NCI-H748 (cell line): ENCODE measurements around the gene MTERF1.
A peak's percentile ranks its signal among the peaks of the same experiment; 100 is the strongest.
"Not testable (repeated sequence)": the region's sequence is repeated elsewhere in the genome, so short reads cannot be mapped to it uniquely, and the experiment has no call there.

Source experiments
- DNase-seq: peaks from one replicate; lab custom pipeline; 2025; ENCODE audit not compliant: unreplicated experiment; lab: John Stamatoyannopoulos, UW

The MTERF1 gene

GRCh38 chr7:91880413-91881241, at the start of gene MTERF1:
TSS of gene MTERF1 (minus strand) at chr7:91880702. CDS start at chr7:91880083, 619 bp downstream.
- DNase-seq: peak; percentile 96

- DNase-seq: peak; percentile 20
Observed at GRCh38 chr7:91929463-91929862, 49.0 kb upstream of the MTERF1 start.

- DNase-seq: peak; percentile 5
Observed at GRCh38 chr7:91927912-91928311, 47.4 kb upstream of the MTERF1 start.

GRCh38 chr7:91922857-91923256, 42.4 kb upstream of the MTERF1 start:
- DNase-seq: no peak

DNA sequence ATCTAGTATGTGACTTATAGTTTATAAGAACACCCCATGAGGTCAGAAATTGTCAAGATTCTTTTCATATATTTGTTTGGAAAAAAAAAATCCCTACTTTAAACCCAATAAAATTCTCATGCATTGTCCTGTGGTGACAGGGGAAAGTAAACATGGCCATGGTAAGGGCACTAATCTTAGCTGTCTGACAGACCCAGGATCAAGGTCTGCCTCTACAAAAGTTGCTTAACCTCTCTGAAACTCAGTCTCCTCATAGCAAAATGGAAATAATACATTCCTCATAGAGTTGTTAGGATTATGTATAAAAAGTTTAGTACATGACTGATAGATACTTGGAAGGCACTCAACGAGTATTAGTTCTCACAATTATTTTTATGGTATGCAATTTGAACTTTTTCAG, 37.9 kb upstream of the MTERF1 start:
- DNase-seq: no peak

GRCh38 chr7:91916051-91916440, 35.5 kb upstream of the MTERF1 start:
- no peak for DNase-seq

GRCh38 chr7:91915401-91916050, 35.0 kb upstream of the MTERF1 start:
- no peak for DNase-seq

DNA sequence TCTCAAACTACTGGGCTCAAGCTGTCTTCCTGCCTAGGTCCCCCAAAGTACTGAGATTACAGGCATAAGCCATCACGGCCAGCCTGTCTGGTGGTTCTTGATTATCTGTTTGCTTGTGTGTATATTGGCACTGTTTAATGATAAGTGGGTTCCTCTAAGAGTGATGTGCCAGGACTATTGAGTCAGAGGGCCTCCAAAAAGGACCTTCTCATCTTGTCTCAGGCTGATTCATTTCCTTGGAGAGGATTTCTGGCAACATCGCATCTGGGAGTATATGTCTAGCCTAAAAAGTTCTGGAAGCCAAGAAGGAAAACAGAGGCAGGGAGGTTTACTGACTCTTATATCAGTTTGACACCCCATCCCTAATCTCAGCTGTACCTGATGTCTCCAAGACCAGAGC, 33.1 kb upstream of the MTERF1 start:
- no peak for DNase-seq

- no peak for DNase-seq
Observed at GRCh38 chr7:91912494-91912893, 32.0 kb upstream of the MTERF1 start.

DNA sequence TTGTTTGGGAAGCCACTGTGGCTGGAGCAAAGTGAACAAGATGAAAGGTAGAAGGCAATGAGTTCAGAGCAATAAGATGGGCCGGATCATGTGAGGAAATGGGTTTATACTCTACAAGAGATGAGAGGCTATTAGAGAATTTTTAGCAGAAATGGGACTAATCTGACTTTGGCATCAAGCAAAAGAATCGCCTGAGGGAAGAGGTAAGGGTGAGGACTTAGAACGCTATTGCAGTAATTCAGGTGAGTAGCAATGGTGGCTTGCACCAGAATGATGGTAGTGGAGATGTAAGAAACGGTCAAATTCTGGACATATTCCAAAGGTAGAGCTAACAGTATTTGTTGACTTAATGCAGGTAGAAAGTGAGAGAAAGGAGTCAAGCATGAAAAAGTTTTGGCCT, 30.6 kb upstream of the MTERF1 start:
- DNase-seq: no peak

DNA sequence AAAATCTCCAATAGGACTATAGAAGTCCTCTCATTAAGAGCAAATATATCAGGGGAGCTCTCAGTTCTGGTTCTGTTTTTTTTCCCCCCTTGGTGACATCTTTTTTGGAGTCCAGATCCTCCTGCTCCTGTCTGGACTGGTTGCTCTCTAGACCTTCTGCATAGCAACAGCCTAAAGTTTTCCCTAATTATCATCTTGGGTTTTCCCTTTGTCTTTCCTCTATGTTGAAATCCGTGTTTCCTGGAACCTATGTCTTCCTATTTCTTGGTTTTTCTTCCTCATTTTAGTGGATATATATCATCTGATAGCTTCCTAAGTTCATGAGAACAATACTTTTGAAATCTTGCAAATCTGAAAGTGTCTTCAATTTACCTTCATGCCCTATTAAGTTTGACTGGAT, 29.7 kb upstream of the MTERF1 start:
- no peak for DNase-seq

DNA sequence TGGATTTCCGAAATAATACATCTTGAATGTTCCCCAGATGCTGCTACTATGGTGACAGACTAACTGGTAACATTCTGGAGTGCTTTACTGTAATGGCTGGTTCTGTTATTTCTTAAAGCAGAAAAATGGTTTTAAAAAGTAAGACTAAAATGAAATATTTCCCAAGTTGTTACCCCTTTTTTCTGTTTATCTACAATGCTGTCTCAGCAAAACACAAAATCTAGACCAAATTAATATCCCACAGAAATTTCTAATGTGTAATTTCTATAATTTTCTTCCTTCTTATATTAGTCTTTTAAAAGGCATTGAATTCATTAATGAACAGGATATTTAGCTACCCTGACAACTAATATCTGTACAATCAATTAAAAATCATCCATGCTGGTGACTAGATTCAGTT, 19.1 kb upstream of the MTERF1 start:
- no peak for DNase-seq

DNA sequence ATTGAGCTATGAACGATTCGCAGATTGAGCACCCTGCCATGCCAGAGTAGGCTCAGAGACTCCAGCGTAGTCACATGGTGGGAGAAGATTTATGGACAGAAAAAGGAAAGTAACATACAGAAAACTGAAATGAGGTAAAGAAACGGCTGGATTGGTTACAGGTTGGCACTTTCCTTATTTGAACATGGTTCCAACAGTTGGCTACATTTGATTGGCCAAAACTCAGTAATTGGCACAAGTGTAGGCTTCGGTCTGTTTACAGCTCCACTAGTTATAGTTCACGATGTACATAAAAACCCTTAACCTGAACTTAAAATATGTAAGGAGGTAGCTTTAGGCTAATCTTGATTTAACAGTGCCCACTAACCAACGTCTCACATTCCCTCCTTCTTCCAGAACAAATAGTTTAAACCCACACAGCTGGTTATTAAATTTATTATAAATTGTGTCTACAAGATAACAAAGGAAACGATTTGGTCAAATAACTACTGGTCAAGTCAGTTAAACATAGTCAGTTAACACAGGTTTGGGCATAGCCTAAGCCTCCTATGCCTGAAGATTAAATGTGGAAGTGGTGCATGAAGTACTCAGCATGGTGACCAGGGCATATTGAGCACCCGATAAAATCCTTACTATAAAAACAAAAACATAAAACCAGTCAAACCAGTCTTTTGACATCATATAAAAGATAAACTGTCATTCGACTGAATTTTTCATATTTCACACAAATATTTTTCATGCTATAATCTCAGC, 17.9 kb upstream of the MTERF1 start:
- peak; percentile 15 for DNase-seq

DNA sequence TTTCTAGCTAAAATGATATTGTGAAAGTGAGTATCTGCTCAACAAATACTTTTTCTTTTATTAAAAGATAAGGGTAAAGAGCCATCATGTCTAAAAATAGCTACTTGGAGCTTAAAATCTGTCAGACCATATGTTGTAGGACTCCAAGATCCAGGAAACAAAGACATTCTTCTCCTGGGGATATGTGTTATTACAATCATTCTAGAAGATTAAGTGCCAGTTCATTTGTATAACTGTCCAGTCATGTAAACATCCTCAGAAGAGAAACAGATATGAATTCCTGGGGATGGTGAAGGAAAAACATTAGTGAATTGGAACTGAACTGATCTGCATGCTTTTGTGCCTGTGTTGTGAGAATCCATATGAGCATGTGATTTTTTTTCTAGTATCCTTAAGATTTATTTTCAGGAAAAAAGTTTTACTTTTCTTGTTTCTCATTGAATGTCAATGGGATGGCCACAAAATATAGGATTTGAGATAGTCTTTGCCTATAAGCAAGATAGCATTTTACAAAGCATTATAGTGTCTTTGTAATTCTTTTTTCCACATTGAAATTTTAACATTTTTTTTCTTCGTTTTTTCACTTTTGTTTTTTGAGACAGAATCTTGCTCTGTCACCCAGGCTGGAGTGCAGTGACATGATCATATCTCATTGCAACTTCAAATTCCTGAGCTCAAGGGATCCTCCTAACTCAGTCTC, 14.4 kb upstream of the MTERF1 start:
- DNase-seq: no peak

GRCh38 chr7:91893699-91894098, 13.2 kb upstream of the MTERF1 start:
- DNase-seq: not testable (repeated sequence)

GRCh38 chr7:91892821-91893340, 12.4 kb upstream of the MTERF1 start:
- peak; percentile 66 for DNase-seq

- peak; percentile 29 for DNase-seq
Observed at GRCh38 chr7:91892099-91892705, 11.7 kb upstream of the MTERF1 start.

GRCh38 chr7:91888271-91889175, 8.0 kb upstream of the MTERF1 start:
- not testable (repeated sequence) for DNase-seq
